Keratinocyte (primary cell): ENCODE results near the gene VPS26B. TPM values are rescaled to one million over a fixed set of nuclear protein-coding genes. Genes with fewer than 3 reads are reported as not detected.

Experiments used
- DNase-seq: peaks from one replicate; pipeline ENCODE4 v3.0.0-alpha.2; 2011; ENCODE audit warnings: low read depth, missing footprints, low spot score
- FAIRE-seq: peaks from 2 replicates; lab custom pipeline; 2011; peaks lifted over from hg19 to GRCh38; lab: Jason Lieb, UNC
- H2AFZ ChIP-seq: 2 replicates; pipeline ENCODE4 v1.6.0; 2012; ENCODE audit warnings: low read length, control low read depth, inconsistent platforms; ENCODE audit not compliant: control insufficient read depth
- H3K27ac ChIP-seq: 2 replicates; pipeline ENCODE4 v1.5.1; 2011; ENCODE audit warnings: low read length; ENCODE audit not compliant: control insufficient read depth, insufficient read depth
- H3K27me3 ChIP-seq: 3 replicates; pipeline ENCODE4 v1.6.0; 2011; ENCODE audit warnings: low read length; ENCODE audit not compliant: control insufficient read depth, insufficient read depth; ENCODE audit errors: extremely low read depth
- H3K36me3 ChIP-seq, 2 experiments: 2 replicates in 1 of 2; 3 replicates in 1 of 2; pipeline ENCODE4 v1.5.1; 2011; ENCODE audit warnings: low read length in 2 of 2, mild to moderate bottlenecking in 1 of 2; ENCODE audit not compliant: control insufficient read depth in 2 of 2, insufficient read depth in 2 of 2; ENCODE audit errors: extremely low read depth in 1 of 2
- H3K4me1 ChIP-seq: 3 replicates; pipeline ENCODE4 v1.5.1; 2011; ENCODE audit warnings: low read length; ENCODE audit not compliant: control insufficient read depth, insufficient read depth; ENCODE audit errors: extremely low read depth
- H3K4me2 ChIP-seq: 3 replicates; pipeline ENCODE4 v1.6.0; 2011; ENCODE audit warnings: low read depth, low read length; ENCODE audit not compliant: control insufficient read depth, insufficient read depth; ENCODE audit errors: extremely low read depth
- H3K4me3 ChIP-seq, 3 experiments: fragments of 200-600 bp in 1 of 3; sonication (generic) in 1 of 3; 2 replicates in 2 of 3; 3 replicates in 1 of 3; pipeline ENCODE4 v1.5.1; 2011 to 2016; ENCODE audit warnings: low read length in 3 of 3, mild to moderate bottlenecking in 3 of 3, control low read depth in 2 of 3, inconsistent platforms in 1 of 3, low read depth in 1 of 3, mixed read lengths in 1 of 3, mixed run types in 1 of 3, moderate library complexity in 1 of 3; ENCODE audit not compliant: control insufficient read depth in 2 of 3, insufficient read depth in 2 of 3; ENCODE audit errors: extremely low read depth in 1 of 3
- H3K79me2 ChIP-seq: 2 replicates; pipeline ENCODE4 v1.6.0; 2012; ENCODE audit warnings: low read length; ENCODE audit not compliant: control insufficient read depth, insufficient read depth
- H3K9ac ChIP-seq: 3 replicates; pipeline ENCODE4 v1.6.0; 2011; ENCODE audit warnings: low read length; ENCODE audit not compliant: control insufficient read depth, insufficient read depth; ENCODE audit errors: extremely low read depth
- H3K9me1 ChIP-seq: 3 replicates; pipeline ENCODE4 v1.6.0; 2011; ENCODE audit warnings: low read length; ENCODE audit not compliant: control insufficient read depth, insufficient read depth; ENCODE audit errors: extremely low read depth
- H3K9me3 ChIP-seq: 2 replicates; pipeline ENCODE4 v1.5.1; 2012; ENCODE audit warnings: low read depth, low read length; ENCODE audit not compliant: control insufficient read depth
- H4K20me1 ChIP-seq: 3 replicates; pipeline ENCODE4 v1.6.0; 2011; ENCODE audit warnings: low read length; ENCODE audit not compliant: control insufficient read depth, insufficient read depth; ENCODE audit errors: extremely low read depth
- CTCF ChIP-seq, 3 experiments: IDR thresholded peaks in 1 of 3; conservative IDR thresholded peaks in 1 of 3; optimal IDR thresholded peaks in 1 of 3; 2 replicates in 2 of 3; 3 replicates in 1 of 3; pipeline versions ENCODE3 to v1.5.1; 2011; ENCODE audit warnings: low read length in 3 of 3, mild to moderate bottlenecking in 3 of 3, moderate library complexity in 2 of 3, control low read depth in 1 of 3, inconsistent platforms in 1 of 3; ENCODE audit not compliant: insufficient read depth in 2 of 3; ENCODE audit errors: extremely low read depth in 1 of 3
- EZH2 ChIP-seq: IDR thresholded peaks from one replicate; pipeline ENCODE4 v1.6.1; 2012; ENCODE audit warnings: inconsistent platforms, mild to moderate bottlenecking, low read length, moderate library complexity
- dilution Hi-C: fragments of 300-500 bp; cut with MboI; formaldehyde crosslinking; loops from one replicate; pipeline ENCODE4 v1.7.0; 2020; ENCODE audit warnings: low sequenced_read_pairs; ENCODE audit not compliant: extremely low pct_ligation_motif_present
- polyA plus RNA-seq, 5 experiments: library from polyadenylated mRNA; depleted of rRNA in 3 of 5; stranded (reverse) in 3 of 5; stranded (forward) in 1 of 5; unstranded in 1 of 5; fragments of >200 nt; gene quantifications; 1 replicate in 1 of 5; 2 replicates in 3 of 5; 3 replicates in 1 of 5; pipeline versions ENCODE4 v1.2.1 to v1.2.3, GENCODE V29; 2011 to 2012; ENCODE audit warnings: missing spikeins in 2 of 5, low read depth in 1 of 5, low replicate concordance in 1 of 5

The VPS26B gene
- polyA plus RNA-seq, 1 donor (not counting 4 experiments of a cell fraction or from before 2014, with no cell fraction given): 46.9 TPM

- Histone ChIP-seq H4K20me1 (peaks cover under 1% of the 10 kb centered on the region), H3K4me3 (no peak overlapping the region), H3K9me1 (no peaks in the 10 kb centered on the region), H2AFZ (no peak overlapping the region), H3K36me3 (no peaks in the 10 kb centered on the region), H3K9me3 (no peaks in the 10 kb centered on the region), H3K27me3 (no peaks in the 10 kb centered on the region), H3K79me2 (no peaks in the 10 kb centered on the region), H3K4me1 (no peaks in the 10 kb centered on the region), H3K9ac (no peak overlapping the region), H3K4me2 (no peak overlapping the region), H3K27ac (no peak overlapping the region)
- FAIRE-seq (no peak), DNase-seq (no peak)
- TF ChIP-seq CTCF (optimal IDR thresholded peaks at IDR 0.05 in 1 of 3, IDR thresholded peaks at IDR 0.05 in 1 of 3, conservative IDR thresholded peaks at IDR 0.05 in 1 of 3; ENCODE audit: extremely low read depth in 1 of 3, insufficient read depth in 2 of 3, low read length in 3 of 3) (no peak), EZH2 (no peak)
- dilution Hi-C loops: no loop called here
Observed at GRCh38 chr11:134292661-134293060, 68.2 kb downstream of the VPS26B start.

GRCh38 chr11:134293119-134294113 is 68.9 kb downstream of the VPS26B start:
- H3K9me3 ChIP-seq: no peaks in the 10 kb centered on the region
- no peaks in the 10 kb centered on the region for H3K79me2 ChIP-seq
- no peak overlapping the region for H3K9ac ChIP-seq
- no peak overlapping the region for H3K4me3 ChIP-seq
- H3K4me2 ChIP-seq: no peak overlapping the region
- no peak for FAIRE-seq
- dilution Hi-C loops: no loop called here
- H3K36me3 ChIP-seq: no peaks in the 10 kb centered on the region
- no peak for DNase-seq
- H2AFZ ChIP-seq: no peak overlapping the region
- H3K27ac ChIP-seq: no peak overlapping the region
- no peaks in the 10 kb centered on the region for H3K4me1 ChIP-seq
- H3K9me1 ChIP-seq: no peaks in the 10 kb centered on the region
- TF ChIP-seq EZH2: no peak
- no peaks in the 10 kb centered on the region for H3K27me3 ChIP-seq
- no peaks in the 10 kb centered on the region for H4K20me1 ChIP-seq
